DMS 273 (cell line): ENCODE results near the gene HSD17B10.
A peak's percentile ranks its signal among the peaks of the same experiment; 100 is the strongest.
"Not testable (repeated sequence)": the region's sequence is repeated elsewhere in the genome, so short reads cannot be mapped to it uniquely, and the experiment has no call there.

Experiments
- DNase-seq: peaks from one replicate; lab custom pipeline; 2025; ENCODE audit not compliant: unreplicated experiment; lab: John Stamatoyannopoulos, UW

Gene HSD17B10

DNA sequence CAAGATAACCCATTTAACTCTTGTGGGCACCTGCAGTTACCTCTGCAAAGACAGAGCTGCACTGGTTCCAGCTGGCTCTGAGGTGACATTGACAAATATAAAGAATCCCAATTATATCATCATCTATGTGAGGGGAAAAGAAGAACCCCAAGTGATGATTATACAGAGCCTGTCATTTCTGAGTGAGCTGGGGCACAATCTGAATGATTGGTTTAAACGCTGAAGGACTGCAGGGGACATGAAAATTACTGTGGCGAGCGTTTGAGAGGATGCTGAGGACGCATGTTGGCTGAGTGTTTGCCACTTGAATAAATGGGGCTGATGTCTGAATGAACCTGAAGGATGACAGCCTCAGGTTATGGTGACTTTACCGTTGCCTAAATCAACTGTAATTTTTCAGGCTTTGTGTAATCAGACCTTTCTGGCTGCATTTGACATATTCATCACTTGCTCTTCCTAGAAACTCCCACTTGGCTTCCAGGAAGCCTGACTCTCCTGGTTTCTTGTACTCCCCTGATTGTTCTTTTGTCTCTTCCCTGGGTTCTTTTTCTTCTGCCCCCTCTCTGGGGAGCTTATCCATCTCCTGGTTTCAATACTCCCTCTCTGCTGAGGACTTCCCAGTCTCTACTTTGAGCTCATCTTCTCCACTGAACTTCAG lies 4.1 kb upstream of the HSD17B10 start:
- no peak for DNase-seq

DNA sequence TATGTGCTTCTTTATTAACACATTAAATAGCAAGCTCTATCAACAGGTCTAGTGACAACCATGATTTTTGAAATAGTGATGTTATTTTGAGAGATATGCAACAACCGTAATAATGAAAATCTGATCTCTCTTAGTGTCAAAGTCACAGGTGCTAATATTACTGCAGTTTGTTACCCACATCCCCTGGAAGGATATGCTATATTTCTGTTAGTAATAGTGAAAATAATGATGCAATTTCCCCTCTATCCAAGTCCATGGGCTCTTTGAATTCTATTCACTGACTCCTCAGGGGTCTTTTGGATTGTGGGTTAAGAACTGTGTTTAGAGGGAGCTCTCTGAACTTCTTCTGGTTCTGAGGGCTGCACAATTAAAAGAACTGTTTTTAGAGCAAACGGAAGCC lies 3.0 kb upstream of the HSD17B10 start:
- DNase-seq = no peak

DNA sequence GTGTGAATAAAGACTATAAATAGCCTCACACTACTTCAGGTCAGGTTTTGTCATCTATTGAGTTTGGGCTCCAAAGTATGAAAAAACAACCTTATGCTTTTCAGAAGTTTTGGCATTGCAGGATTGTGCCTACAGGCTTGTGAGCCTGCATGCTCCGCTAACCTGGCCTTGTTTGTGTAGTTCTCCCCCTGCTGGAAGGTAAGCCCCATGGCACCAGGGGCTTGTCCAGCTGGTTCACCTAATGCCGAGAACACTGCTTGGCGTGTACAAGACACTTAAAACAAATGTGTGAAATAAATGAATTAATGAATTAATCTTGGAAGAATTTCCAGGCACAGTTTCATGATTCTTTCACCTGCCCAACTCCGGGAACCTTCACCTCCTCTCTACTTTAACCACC lies 1.8 kb upstream of the HSD17B10 start:
- peak; percentile 94 for DNase-seq

DNA sequence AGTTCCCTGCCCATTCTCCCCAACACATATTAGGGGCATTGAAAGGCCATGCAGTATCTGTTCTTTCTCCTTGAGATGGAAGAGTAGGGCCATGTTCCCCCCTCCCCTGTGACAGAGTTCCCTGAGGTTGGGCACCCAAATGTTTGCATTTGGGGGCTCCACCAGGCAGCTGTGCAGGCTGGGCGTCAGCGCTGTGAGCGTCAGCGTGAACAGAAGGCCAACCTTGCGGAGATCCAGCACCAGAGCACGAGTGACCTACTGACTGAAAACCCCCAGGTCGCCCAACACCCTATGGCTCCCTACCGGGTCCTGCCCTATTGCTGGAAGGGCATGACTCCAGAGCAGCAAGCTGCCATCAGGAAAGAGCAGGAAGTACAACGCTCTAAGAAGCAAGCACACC lies 3.9 kb downstream of the HSD17B10 start:
- no peak for DNase-seq

DNA sequence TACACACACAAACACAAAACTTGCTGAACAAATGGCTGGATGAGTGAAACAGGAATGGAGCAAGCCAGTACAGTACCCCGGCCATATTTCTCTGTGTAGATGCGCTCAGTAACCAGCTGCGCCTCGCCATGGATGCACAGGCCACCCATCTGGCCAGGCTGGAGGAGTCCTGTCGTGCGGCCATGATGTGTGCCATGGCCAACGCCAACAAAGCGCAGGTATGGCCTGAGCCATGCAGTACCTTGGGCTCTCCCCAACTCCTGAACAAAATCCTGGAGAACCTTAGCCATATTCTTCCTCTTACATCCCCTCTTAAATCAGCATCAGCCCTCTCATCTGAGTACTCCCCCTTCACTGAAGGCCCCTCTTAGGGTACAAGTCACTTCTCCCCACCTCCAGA lies 4.4 kb downstream of the HSD17B10 start:
- no peak for DNase-seq

DNA sequence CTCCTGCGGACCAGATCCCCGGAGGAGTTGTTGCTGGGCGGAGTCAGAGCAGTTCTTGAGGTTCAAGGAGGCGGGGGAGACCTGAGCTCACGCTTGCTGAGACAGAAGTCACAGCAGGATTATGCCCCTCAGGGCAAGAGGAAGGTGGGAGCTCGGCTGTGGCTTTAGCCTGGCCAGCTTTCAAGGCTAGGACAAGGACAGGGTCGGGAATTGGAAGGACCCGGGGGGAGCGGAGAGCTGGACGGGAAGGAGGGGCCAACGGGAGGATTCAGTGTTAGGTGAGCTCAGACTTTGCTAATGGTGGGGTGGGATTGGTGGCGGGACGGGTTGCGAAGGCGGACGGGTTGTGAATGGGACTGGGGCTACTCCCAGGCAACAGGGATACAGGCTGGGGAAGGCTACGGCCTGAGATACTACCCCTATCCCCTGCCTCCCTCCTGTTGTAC lies 11.3 kb downstream of the HSD17B10 start, which contains the start of gene RIBC1:
RIBC1 (plus strand) TSS at position 13 of the 446 bp plus-strand sequence. CDS start 3,404 bp downstream, outside the sequence.
- DNase-seq = peak; percentile 85

DNA sequence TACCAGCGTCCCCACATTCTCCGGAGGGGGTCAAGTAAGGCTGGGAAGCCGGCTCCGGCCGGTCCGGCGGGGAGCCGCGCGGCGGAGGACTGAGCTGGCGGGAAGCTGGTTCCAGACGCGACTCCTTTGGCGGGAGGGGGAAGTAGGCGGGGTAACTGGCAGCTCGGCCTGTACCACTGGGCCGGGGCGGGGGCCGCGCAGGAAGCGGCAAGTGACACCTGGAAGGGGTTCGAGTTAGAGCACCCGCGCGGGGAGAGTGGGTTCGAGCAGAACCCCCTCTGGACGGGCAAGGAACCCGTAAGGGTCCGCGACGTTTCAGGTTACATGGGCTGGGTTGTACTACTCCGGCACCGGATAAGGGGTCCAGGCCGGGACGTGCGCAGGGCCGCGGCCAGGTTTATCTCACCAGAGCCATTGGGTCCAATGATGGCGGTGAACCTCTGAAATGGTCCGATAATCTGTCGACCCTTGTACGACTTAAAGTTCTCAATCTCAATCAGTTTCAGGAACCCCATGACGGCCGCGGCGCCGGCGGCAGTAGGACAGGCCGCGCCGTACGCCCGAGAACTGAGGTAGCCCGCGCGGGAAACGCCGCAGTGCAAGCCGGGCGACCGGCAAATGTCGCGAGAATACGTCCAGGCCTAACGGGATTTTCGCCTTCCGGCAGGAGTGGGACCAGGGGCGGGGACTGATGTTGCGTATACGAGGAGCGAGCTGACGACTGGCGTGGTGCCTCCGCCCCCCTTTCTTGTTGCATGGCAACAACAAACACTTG lies 11.9 kb downstream of the HSD17B10 start, which contains the start of gene SMC1A:
SMC1A (minus strand) TSS at position 569 of the 775 bp plus-strand sequence; CDS start at position 515, 54 bp downstream.
- DNase-seq = peak; percentile 100

DNA sequence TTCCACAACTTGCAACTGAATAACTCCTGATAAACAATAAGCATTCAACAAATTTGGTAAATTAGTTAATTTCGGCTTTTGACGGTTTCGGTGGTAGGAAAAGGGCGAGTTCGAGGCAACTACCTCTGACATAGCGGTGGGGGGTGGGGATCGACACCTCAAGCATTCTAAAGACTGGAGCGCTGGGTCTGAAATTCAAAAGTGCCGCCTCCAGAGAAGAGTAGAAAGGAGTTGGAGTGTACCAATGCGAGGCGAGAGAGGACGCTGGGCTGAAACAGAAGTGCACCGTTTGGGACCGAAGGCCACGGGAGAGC lies 12.4 kb downstream of the HSD17B10 start:
- DNase-seq = peak; percentile 92

DNA sequence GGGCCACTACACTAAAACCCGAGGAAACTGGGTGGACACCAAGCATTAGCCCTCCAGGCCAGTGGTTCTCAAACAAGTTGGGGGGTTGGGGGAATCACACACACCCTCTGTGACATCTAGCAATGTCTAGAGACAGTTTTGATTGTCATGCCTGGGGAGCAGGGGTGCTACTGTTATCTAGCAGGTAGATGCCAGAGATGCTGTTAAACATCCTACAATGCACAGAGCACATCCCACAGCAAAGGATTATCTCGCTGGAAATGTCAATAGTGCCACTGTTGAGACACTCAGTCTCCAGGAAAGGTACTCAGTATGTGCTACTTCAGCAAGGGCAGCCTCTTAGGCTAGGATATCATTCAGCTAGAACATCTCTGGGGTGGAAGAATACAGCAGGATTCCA lies 13.0 kb downstream of the HSD17B10 start:
- no peak for DNase-seq

DNA sequence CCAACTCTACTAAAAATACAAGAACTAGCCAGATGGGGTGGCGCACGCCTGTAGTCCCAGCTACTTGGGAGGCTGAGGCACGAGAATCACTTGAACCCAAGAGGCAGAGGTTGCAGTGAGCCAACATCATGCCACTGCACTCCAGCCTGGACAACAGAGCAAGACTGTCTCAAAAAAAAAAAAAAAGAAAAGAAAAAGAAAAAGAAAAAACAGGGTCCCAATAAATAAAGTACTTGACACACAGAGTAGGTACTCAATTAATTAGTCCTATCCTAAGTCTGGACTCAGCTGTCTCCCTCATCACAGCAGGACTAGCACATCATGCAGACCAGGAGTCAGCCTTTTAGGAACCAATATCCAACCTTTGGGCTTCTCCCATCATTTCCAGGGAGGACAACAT lies 13.8 kb downstream of the HSD17B10 start:
- not testable (repeated sequence) for DNase-seq

DNA sequence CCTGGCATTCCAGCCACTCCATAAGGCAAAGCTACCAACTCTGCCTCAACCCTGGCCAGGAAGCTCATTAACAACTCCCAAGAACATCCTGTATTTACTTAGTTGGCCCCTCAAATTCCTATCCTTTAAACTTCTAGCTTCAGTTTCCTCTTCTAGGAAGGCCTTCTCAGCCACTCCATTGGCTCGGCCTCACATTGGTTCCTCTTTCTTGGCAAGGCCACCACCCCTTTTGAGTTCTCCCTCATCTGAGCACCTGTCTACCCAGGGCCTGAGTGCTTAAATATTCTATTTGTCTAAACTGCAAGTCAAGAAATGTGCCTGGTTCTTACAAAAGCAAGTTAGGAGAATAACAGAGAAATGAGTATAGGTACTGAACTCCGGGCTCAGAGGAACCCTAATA lies 21.7 kb downstream of the HSD17B10 start:
- no peak for DNase-seq

DNA sequence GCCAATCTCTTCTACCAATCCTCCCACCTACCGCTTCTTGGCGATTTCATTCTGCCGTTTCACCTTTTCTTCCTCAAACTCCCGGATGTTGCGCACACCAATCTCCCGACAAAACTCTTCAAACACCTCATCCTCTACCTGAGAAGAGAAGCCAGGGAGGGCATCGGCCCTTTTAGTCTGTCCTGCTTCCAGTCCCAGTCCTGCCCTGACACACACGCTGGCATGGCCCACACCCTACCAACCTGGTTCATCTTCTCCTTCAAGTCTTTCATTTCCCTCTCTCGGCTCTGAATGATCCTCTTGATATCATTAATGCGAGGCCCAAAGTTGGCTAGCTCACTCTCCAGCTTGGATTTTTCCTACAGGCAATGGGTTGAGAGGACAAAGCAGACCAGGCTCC lies 30.6 kb downstream of the HSD17B10 start:
- DNase-seq = no peak

DNA sequence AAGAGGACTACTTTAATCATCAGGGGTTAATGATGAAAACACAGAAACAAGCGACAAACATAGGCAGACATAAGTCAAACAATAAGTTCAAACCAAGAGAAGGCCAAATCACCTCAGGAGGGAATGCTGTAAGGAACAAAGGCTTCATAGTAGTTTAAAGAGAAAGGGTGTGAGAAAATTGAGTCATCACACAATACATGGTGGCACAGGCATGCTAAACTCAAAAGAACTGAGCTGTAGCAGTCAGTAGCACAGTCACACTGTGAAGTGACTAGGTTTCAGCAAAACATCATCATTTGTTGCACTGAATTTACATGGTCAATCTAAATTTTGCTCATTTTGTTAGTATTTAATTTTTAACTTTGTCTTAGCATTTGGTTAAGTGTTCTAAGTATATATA lies 36.0 kb downstream of the HSD17B10 start:
- DNase-seq = no peak

DNA sequence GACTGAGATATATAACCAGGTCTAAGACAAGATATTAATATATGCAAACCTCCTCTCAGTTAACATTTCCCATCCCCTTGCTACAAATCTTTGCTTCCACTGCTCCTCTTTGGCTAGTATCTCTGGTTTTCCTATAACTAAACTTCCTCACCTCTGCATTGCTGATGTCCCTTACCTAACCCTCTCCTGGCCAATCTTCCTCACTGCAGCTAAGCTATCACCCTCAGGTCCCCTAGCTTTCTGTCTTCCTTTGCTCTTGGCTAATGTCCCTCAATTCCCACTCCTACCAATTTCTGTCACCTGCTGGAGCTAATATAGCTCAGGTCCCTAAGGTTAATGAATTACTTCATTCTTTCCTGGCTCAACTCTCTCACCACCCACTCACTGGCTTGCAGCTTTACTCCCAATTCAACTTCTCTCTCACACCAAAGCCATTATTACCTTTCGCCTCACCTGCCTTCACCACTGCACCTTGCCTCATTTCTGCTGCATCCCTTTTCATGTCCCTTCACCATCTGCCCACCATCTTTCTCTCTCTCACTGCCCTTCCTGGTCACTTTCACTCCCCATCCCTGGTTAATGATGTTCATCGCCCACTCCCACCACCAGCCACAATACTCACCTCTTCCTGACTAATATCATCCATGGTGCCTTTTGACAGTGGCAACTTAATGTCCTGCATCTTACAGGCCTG lies 38.4 kb downstream of the HSD17B10 start:
- DNase-seq = no peak

DNA sequence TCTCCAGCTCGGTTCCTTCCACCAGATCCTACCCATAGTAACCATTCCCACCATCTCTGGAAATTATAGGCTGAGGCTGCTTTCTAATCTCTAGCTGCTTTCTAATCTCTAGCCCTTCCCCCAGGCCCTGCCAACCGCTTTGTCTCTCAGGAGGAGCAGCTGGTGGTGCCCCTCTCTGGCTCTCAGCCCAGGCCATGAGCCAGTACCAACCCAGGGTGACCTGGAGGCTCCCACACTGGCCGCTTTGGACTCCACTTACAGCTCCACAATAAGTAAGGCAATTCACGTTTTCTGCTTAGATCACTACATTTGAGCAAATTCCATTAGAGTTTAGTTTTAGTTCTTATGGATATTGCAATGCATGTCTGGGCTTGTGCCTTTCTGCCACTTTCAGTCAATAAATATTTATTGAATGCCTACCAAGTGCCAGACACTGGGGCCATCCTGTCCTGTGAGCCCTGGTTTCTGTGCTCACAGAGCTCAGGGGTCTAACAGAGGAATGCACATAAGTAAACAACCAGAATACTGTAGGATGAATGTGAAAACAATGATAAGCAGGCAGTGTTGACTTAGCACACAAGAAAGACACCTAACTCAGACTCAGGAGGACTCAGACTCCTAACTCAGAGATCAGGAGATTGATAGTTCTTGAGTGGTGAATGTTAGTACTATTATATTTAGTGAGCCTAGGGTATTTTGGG lies 50.6 kb downstream of the HSD17B10 start:
- DNase-seq = peak; percentile 87
